Astrocyte (in vitro differentiated cells and primary cell): ENCODE data around the gene RNF217. TPM values are rescaled to one million over a fixed set of nuclear protein-coding genes. Genes with fewer than 3 reads are reported as not detected.

Experiments
- DNase-seq: peaks from one replicate; pipeline ENCODE4 v3.0.0-alpha.2; 2010; ENCODE audit warnings: low read depth
- FAIRE-seq: peaks from 2 replicates; lab custom pipeline; 2011; peaks lifted over from hg19 to GRCh38; lab: Jason Lieb, UNC
- H2AFZ ChIP-seq: 2 replicates; pipeline ENCODE4 v1.6.0; 2012; ENCODE audit warnings: low read depth, low read length, inconsistent platforms
- H3K27ac ChIP-seq: 2 replicates; pipeline ENCODE4 v1.5.1; 2011; ENCODE audit warnings: low read depth, low read length, inconsistent platforms
- H3K27me3 ChIP-seq: 2 replicates; pipeline ENCODE4 v1.6.0; 2011; ENCODE audit warnings: low read length, inconsistent platforms; ENCODE audit not compliant: insufficient read depth
- H3K36me3 ChIP-seq: 2 replicates; pipeline ENCODE4 v1.5.1; 2011; ENCODE audit warnings: low read length, inconsistent platforms; ENCODE audit not compliant: insufficient read depth
- H3K4me1 ChIP-seq: 2 replicates; pipeline ENCODE4 v1.5.1; 2011; ENCODE audit warnings: low read length, inconsistent platforms; ENCODE audit not compliant: insufficient read depth
- H3K4me2 ChIP-seq: 2 replicates; pipeline ENCODE4 v1.6.0; 2012; ENCODE audit warnings: low read length, inconsistent platforms
- H3K4me3 ChIP-seq: 2 replicates; pipeline ENCODE4 v1.5.1; 2011; ENCODE audit warnings: low read depth, mild to moderate bottlenecking, low read length, inconsistent platforms; ENCODE audit not compliant: insufficient read depth
- H3K79me2 ChIP-seq: 2 replicates; pipeline ENCODE4 v1.6.0; 2012; ENCODE audit warnings: mild to moderate bottlenecking, low read length, inconsistent platforms; ENCODE audit not compliant: insufficient read depth
- H3K9ac ChIP-seq: 2 replicates; pipeline ENCODE4 v1.6.0; 2012; ENCODE audit warnings: mild to moderate bottlenecking, low read length, inconsistent platforms
- H3K9me3 ChIP-seq: 2 replicates; pipeline ENCODE4 v1.5.1; 2012; ENCODE audit warnings: low read depth, mild to moderate bottlenecking, low read length, inconsistent platforms; ENCODE audit not compliant: insufficient read depth
- H4K20me1 ChIP-seq: 2 replicates; pipeline ENCODE4 v1.6.0; 2012; ENCODE audit warnings: low read length, inconsistent platforms; ENCODE audit not compliant: insufficient read depth
- H3K27ac Mint-ChIP-seq: one replicate; pipeline ENCODE4 v1.8.0; 2021; ENCODE audit warnings: mild to moderate bottlenecking, mixed read lengths; ENCODE audit not compliant: unreplicated experiment
- H3K27me3 Mint-ChIP-seq: one replicate; pipeline ENCODE4 v1.8.0; 2021; ENCODE audit warnings: low read depth, mixed read lengths; ENCODE audit not compliant: unreplicated experiment
- H3K36me3 Mint-ChIP-seq: one replicate; pipeline ENCODE4 v1.8.0; 2021; ENCODE audit warnings: low read depth, mixed read lengths; ENCODE audit not compliant: unreplicated experiment
- H3K4me1 Mint-ChIP-seq: one replicate; pipeline ENCODE4 v1.8.0; 2021; ENCODE audit warnings: low read depth, mixed read lengths; ENCODE audit not compliant: unreplicated experiment
- H3K4me3 Mint-ChIP-seq: one replicate; pipeline ENCODE4 v1.8.0; 2021; ENCODE audit warnings: mild to moderate bottlenecking, moderate library complexity, mixed read lengths; ENCODE audit not compliant: unreplicated experiment
- H3K9me3 Mint-ChIP-seq: one replicate; pipeline ENCODE4 v1.8.0; 2021; ENCODE audit warnings: mild to moderate bottlenecking, mixed read lengths; ENCODE audit not compliant: unreplicated experiment
- CTCF ChIP-seq: IDR thresholded peaks from 2 replicates; pipeline ENCODE4 v1.5.1; 2011; ENCODE audit warnings: low read depth, mild to moderate bottlenecking, inconsistent platforms, low read length, moderate library complexity; ENCODE audit not compliant: insufficient read depth
- EZH2 ChIP-seq: IDR thresholded peaks from 2 replicates; pipeline ENCODE4 v1.6.1; 2012; ENCODE audit warnings: mild to moderate bottlenecking, low read length, inconsistent platforms; ENCODE audit not compliant: insufficient read depth
- total RNA-seq: library from RNA; stranded (reverse); gene quantifications from 2 replicates; pipeline ENCODE4 v1.2.1, GENCODE V29; 2021

RNF217 gene
- total RNA-seq, 1 donor from 2014 or later, result 49.4 TPM

- Histone ChIP-seq H3K27ac (peak overlapping the region; percentile 30), H3K27me3 (no peaks in the 10 kb centered on the region), H3K4me2 (peak overlapping the region; percentile 20), H4K20me1 (peaks cover 31% of the 10 kb centered on the region), H2AFZ (no peak overlapping the region), H3K9ac (no peak overlapping the region), H3K79me2 (peaks cover 96% of the 10 kb centered on the region), H3K4me1 (peaks cover 15% of the 10 kb centered on the region), H3K4me3 (no peak overlapping the region), H3K36me3 (peaks cover 12% of the 10 kb centered on the region), H3K9me3 (peaks cover 8% of the 10 kb centered on the region)
- peaks cover 34% of the 10 kb centered on the region for H3K36me3 Mint-ChIP-seq
- peaks cover 4% of the 10 kb centered on the region for H3K9me3 Mint-ChIP-seq
- H3K27me3 Mint-ChIP-seq, result no peaks in the 10 kb centered on the region
- no peak for TF ChIP-seq CTCF
- TF ChIP-seq EZH2, result no peak
- peaks cover 42% of the 10 kb centered on the region for H3K4me1 Mint-ChIP-seq
- DNase-seq (peak; percentile 75), FAIRE-seq (no peak)
- H3K4me3 Mint-ChIP-seq, result no peak overlapping the region
- peak overlapping the region; percentile 0 for H3K27ac Mint-ChIP-seq
Observed at GRCh38 chr6:124977067-124977908, 15.1 kb downstream of the RNF217 start.

- no peaks in the 10 kb centered on the region for H3K27me3 Mint-ChIP-seq
- H3K27ac ChIP-seq, result no peak overlapping the region
- H3K4me1 ChIP-seq, result peaks cover 17% of the 10 kb centered on the region
- no peak overlapping the region for H3K27ac Mint-ChIP-seq
- peaks cover 12% of the 10 kb centered on the region for H3K36me3 ChIP-seq
- H3K4me1 Mint-ChIP-seq, result peaks cover 55% of the 10 kb centered on the region
- peaks cover 8% of the 10 kb centered on the region for H3K9me3 ChIP-seq
- no peak overlapping the region for H3K9ac ChIP-seq
- DNase-seq (no peak), FAIRE-seq (no peak)
- H3K4me2 ChIP-seq, result no peak overlapping the region
- H3K36me3 Mint-ChIP-seq, result peaks cover 24% of the 10 kb centered on the region
- H3K27me3 ChIP-seq, result no peaks in the 10 kb centered on the region
- H3K4me3 ChIP-seq, result no peak overlapping the region
- H3K4me3 Mint-ChIP-seq, result no peak overlapping the region
- H3K9me3 Mint-ChIP-seq, result peaks cover 4% of the 10 kb centered on the region
- H2AFZ ChIP-seq, result no peak overlapping the region
- peaks cover 96% of the 10 kb centered on the region for H3K79me2 ChIP-seq
- peaks cover 30% of the 10 kb centered on the region for H4K20me1 ChIP-seq
- no peak for TF ChIP-seq CTCF
Observed at GRCh38 chr6:124978451-124979293, 16.4 kb downstream of the RNF217 start.
